Activated CD4-positive, alpha-beta T cell treated with anti-CD3 and anti-CD28 coated beads for 1 hour (primary cell): ENCODE data around the gene DECR2.
A peak's percentile ranks its signal among the peaks of the same experiment; 100 is the strongest.
"Not testable (repeated sequence)": the region's sequence is repeated elsewhere in the genome, so short reads cannot be mapped to it uniquely, and the experiment has no call there.

Experiments used
- DNase-seq: peaks from one replicate; pipeline ENCODE4 v3.0.0-alpha.2; 2020

Gene DECR2

DNA sequence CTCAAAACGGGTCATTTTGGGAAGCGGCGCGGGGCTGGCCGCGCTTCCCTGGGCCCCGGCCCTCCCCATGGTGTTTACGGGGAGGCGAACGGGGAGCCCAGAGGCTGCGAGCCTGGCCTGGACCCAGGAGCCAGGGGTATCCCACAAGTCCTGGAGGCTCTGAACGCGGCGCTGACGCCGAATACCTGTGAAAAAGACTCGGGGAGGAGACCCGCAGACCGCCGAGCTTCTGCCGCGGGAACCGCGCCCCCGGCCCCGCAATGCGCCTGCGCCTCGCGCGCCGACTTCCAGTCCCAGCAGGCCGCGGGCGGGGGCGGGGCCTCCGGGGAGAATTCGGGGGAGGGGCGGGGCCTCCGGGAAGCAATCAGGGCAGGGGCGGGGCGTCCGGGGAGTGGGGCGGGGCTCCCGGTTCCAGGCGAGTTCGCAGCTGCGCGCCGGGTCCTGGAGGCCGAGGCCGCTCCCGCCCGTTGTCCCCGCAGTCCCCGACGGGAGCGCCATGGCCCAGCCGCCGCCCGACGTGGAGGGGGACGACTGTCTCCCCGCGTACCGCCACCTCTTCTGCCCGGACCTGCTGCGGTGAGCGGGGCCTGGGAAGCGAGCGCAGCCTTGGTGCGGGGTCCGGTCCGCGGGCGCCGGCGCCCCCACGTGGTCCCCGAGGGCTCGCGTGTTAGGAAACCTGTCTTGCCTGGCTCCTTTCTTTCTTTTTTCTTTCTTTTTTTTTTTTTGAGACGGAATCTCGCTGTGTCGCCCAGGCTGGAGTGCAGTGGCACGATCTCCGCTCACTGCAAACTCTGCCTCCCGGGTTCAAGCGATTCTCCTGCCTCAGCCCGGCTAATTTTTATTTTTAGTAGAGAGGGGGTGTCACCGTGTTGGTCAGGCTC, at the start of gene DECR2:
Gene DECR2 (plus strand): TSS at position 418 of the 881 bp plus-strand sequence. CDS start 79 bp downstream, at position 497.
- peak; percentile 96 for DNase-seq

DNA sequence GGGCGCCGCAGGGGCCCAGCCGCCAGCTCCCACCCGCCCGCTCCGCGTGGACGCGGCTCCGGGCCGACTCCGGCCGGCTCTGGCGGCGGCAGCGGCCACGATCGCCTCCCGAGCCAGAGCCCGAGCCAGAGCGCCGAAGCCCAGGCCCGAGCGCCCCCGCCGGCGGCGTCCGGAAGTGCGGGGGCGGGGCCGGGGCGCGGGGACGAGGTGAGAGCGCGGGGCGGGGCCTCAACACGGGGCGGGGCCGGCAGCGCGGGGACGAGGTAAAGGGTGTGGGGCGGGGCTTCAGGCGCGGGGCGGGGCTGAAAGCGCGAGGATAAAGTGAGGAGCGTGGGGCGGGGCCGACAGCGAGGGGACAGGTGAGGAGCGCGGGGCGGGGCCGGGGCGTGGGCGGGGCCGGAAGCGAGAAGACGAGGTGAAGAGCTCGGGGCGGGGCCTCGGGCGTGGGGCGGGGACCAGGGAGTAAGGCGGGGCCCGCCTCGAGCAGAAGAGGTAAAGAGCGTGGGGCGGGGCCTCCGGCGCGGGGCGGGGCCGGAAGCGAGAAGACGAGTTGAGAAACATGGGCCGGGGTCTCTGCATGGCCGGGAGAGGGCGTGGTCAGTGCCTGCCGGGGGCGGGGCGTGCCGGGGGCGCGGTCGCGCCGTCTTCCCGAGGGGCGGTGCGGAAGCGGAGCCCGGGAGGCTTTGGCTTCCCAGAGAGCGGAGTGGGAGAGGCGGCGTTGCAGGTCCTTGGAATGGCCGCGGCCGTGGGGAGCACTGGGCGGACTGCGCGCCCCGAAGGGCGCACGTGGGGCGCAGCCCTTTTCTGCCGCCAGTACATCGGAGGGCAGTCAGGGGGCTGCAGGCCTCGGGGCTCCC, 48.9 kb upstream of the DECR2 start, which contains the start of gene AXIN1:
Gene AXIN1 (minus strand): TSS at position 177 of the 857 bp plus-strand sequence. CDS start 5,698 bp downstream, outside the sequence.
- peak; percentile 100 for DNase-seq

GRCh38 chr16:353404-354290, 48.0 kb upstream of the DECR2 start:
- no peak for DNase-seq

GRCh38 chr16:354291-354881, 47.3 kb upstream of the DECR2 start:
- no peak for DNase-seq

DNA sequence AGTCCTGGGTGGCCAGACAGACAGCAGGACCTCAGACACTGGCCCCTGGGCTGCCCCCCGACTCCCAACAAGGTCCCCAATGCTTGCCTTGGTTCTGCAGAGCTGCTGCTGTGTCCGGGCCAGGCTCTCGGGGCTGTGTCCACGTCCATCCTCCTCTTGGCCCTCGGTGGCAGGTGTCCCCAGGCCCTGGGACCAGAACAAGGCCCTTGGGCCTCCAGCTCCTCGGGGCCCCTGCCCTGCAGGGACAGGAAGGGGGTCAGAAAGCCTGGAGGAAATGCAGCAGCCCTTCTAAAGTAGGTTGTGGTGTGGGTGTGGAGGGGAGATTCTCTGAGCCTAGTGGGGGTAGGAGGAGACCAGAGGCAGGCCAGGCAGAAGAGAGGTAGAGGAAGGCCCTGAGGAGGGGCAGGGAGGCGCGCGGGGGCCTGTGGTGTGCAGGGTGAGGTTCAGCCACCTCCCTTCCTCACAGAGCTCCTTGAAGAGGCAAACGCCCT, 46.7 kb upstream of the DECR2 start:
- no peak for DNase-seq

GRCh38 chr16:356741-357140, 44.9 kb upstream of the DECR2 start:
- no peak for DNase-seq

DNA sequence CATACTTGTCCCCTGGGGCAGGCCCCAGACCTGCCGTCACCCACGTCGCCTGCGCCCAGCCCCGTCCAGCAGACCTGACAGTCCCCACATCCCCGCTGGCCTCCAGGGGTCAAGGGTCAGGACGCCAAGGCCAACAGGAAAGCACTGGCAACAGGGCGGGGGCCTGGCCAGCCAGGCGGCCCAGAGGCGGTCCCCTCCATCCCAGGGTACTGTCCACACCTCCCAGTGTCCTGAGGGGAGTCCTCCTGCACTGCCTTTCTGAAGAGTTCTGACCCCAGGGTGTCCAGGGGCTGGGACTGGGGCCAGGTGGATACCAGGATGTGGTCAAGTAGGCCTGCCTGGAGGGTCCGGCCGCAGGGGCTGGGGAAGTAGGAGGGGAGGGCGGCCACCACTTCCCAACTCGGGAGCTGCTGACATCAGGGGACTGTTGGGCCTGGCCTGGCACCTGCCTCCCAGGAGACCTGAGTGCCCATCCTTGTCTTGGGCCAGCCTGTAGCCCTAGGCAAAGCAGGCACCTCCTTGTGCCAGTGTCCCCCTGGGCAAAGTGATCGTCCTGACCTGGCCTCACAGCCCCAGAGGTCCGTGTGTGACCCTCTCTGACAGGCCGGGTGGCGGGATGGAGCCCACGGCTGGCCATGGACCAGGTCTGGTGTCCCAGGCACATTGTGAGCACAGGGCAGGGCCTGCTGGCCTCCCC, 42.5 kb upstream of the DECR2 start:
- DNase-seq, result no peak

DNA sequence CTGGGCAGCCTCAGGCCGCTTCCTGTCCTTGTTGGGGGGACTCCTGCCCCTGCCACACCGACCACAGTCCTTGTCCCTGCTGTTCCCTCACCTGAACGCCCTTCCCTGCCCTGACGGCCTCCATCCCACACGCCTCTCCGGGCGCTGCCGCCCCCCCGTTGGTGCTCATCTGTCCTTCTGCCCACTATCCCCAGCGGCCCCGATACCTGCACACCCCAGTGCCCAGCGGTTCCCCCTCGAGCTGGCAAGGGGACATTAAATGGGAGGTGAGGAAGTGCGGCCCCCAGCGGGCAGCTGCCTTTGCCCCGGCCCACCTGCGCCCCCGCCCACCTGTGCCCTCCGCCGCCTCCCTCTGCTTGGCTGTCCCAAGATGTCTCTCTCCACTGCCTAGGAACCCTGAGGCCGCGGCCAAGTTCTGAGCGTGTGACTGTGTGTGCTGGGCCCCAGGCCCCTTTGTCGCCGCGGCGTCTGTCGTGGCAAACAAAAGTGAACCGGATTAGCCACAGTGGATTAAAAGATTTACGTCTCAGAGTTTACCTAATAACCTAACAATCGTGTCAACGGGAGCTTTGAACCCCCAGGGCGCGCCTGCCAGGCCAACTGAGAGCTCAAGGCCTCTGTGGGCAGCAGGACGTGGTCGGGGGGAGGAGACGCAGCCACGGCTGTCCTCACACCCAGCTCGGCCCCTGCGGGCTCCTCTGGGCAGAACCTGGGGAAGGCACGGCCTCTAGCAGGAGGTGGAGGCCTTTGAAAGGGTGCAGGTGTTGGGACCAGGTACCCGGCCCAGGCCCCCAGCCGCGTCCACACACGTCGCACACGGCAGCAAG, 41.6 kb upstream of the DECR2 start:
- no peak for DNase-seq

DNA sequence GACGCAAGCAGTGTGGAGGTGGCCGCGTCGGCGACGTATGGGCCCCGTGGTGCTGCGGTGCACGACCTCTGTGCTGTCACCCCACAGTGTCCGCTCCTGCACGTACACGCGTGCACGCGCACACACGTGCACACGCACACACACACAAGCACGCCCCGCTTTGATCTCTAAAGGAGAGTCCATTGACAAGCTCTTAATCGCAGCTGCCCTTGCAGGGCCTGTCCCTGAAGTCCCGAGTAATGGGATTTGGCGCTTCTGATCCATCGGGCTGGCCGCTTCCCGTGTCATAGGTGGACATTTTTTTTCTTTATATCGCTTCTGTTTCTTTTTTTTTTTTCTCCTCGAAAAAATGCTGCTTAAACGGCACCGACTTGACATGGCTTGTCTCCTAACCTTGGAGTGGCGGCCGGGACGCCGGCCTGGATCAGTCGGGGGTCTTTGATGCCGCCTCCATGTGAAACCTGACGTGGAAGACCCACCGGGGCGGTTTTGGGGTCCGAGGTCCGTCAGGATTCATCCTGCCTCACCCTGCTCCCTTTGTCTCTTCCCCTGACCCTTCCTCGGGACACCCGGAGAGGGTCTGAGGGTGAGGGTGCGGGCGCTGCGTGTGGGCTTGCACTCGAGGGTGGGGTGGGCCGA, 40.9 kb upstream of the DECR2 start:
- DNase-seq, result no peak

GRCh38 chr16:361341-361871, 40.3 kb upstream of the DECR2 start:
- DNase-seq, result no peak

DNA sequence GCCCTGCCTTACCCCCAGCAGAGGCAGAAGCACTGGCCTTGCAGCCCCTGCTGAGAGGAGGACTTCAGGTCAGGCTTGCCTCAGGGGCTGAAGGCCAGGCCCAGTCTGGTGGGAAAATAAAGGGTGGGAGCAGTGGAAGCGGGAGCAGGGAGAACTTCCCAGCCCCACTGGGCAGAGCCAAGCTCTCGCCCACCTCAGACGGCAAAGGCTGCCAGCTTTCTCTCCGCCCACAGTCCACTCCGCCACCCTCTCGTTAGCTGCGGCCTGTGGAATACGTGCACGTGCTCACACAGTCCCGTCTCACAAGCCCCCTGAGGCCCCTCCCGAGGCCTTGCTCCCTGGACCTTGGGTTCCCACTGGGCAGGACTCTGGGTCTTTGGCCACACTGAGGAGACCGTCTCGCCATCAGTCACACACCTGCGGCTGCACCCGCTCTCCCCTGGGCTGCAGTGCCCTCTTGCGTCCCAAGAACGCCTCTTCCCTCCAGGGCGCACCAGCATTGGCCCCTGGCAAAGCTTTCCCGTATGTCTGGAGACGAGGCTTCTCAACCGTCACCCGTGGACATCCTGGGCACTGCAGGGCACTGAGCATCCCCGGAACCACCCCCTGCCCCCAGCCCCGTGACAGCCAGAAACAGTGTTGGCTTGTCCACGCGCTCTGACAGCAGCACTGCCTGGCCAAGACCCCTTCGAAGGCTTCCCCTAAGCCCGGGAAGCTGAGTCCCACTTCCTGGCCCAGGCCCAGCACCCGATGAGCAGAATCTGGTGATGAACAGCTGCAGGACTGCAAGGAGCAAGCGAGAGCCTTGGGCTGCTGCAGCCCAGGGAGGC, 39.6 kb upstream of the DECR2 start:
- peak; percentile 64 for DNase-seq

- DNase-seq, result not testable (repeated sequence)
Measured at GRCh38 chr16:362702-362999, 39.0 kb upstream of the DECR2 start.

DNA sequence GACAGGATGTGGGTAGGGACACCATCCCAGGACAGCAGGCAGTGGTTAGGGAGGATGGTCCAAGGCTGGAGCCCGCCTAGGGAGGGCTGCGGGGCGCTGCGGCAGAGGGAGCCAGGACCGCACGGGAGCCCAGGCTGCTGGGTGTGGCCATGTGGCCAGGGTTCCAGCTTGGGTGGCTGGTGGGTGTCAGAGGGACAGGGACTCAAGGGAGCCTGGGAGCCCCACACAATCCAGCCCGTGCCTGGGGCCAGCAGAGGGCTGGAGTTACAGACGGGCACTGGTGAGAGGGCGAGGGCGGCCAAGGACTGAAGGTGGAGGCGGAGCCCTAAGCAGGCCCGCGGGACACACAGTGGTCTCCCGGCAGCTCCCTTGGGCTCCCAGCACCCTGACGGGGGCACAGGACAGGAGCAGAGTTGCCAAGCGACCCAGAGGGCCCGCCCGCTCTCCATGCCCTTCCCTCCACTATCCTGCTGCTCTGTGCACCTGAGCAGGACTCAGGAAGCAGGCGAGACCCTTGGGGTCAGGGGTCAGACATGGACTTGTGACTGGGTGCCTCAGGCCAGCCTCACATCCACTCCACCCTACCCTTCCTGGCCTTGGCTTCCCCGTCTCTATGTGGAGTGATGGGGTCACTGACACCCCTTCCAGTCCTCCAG, 38.4 kb upstream of the DECR2 start:
- DNase-seq, result no peak

DNA sequence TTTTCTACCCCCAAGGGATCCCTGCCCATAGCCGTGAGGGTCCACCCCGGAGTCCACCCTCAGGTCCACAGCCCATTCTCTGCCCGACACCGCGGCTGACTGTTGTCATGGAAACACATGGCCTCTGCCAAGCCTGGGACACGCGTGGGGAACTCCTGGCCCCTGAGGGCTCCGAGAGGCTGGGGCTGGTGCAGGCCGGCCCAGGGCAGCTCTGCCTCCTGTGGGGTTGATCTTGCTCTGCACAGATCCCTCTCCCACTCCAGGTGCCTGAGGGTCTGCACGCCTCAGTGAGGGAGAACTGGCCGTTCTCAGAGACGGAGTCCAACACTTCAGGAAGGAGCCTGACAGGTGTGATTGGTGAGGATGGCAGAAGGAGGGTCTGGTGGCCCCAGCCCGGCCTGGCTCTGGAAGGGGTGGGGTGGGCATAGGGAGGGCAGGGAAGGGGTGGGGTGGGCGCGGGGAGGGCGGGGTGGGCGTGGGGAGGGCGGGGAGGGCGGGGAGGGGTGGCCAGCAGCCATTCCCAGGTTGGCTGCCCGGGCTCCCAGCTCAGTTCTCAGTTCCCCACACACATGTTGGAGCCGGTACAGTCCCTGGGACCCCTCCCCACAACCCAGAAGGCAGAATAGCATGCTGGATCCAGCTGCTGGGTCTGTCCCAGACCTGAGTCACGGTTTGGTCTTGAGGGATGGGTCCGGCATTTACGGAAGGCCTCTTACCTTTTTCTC, 37.8 kb upstream of the DECR2 start:
- DNase-seq, result no peak

GRCh38 chr16:364595-365491, 36.8 kb upstream of the DECR2 start:
- DNase-seq, result no peak

- DNase-seq, result no peak
Measured at GRCh38 chr16:366476-366875, 35.2 kb upstream of the DECR2 start.
